Dendritic cell treated with granulocyte-macrophage colony-stimulating factor and Interleukin-4, amounts not matched to agents 40 ng/mL and 50 ng/mL, for 4 days (primary cell): ENCODE data around the gene RHOBTB1.

Experiments used
- H3K27ac Mint-ChIP-seq: one replicate; pipeline ENCODE4 v1.8.0; 2022; ENCODE audit warnings: mild to moderate bottlenecking, mixed read lengths
- H3K27me3 Mint-ChIP-seq: one replicate; pipeline ENCODE4 v1.8.0; 2022; ENCODE audit warnings: mild to moderate bottlenecking, mixed read lengths
- H3K36me3 Mint-ChIP-seq: one replicate; pipeline ENCODE4 v1.8.0; 2022; ENCODE audit warnings: low read depth, mixed read lengths
- H3K4me1 Mint-ChIP-seq: one replicate; pipeline ENCODE4 v1.8.0; 2022; ENCODE audit warnings: low read depth, mixed read lengths
- H3K4me3 Mint-ChIP-seq: one replicate; pipeline ENCODE4 v1.8.0; 2022; ENCODE audit warnings: mild to moderate bottlenecking, moderate library complexity, mixed read lengths
- H3K9me3 Mint-ChIP-seq: one replicate; pipeline ENCODE4 v1.8.0; 2022; ENCODE audit warnings: mixed read lengths
- intact Hi-C: fragments of 100-400 bp; cut with micrococcal nuclease; formaldehyde crosslinking; loops from one replicate; pipeline ENCODE4 v1.15.0; 2022

RHOBTB1 gene

GRCh38 chr10:60942134-60942787 lies 1.7 kb downstream of the RHOBTB1 start:
- peak overlapping the region; percentile 88 for H3K4me3 Mint-ChIP-seq
- H3K36me3 Mint-ChIP-seq: peaks cover 16% of the 10 kb centered on the region
- H3K27ac Mint-ChIP-seq: peak overlapping the region; percentile 95
- H3K27me3 Mint-ChIP-seq: peaks cover 12% of the 10 kb centered on the region
- peaks cover 25% of the 10 kb centered on the region for H3K4me1 Mint-ChIP-seq
- intact Hi-C loops: loop anchor here (5.0 kb wide), 1 partner anchor 165 kb away; the partner anchor contains the start of gene CDK1
- H3K9me3 Mint-ChIP-seq: no peaks in the 10 kb centered on the region

- Mint-ChIP-seq H3K27me3 (peaks cover 4% of the 10 kb centered on the region), H3K9me3 (no peaks in the 10 kb centered on the region), H3K4me1 (peaks cover 30% of the 10 kb centered on the region), H3K27ac (no peak overlapping the region), H3K4me3 (no peak overlapping the region), H3K36me3 (peaks cover 16% of the 10 kb centered on the region)
- intact Hi-C loops: loop anchor here (5.0 kb wide), 1 partner anchor 163 kb away; the partner anchor contains the start of gene CDK1
These were observed 3.5 kb downstream of the RHOBTB1 start for GRCh38 chr10:60940446-60940845.

GRCh38 chr10:60937784-60938654 lies 6.0 kb downstream of the RHOBTB1 start:
- Mint-ChIP-seq H3K4me3 (no peak overlapping the region), H3K4me1 (peaks cover 19% of the 10 kb centered on the region), H3K27ac (no peak overlapping the region), H3K9me3 (no peaks in the 10 kb centered on the region), H3K36me3 (peaks cover 22% of the 10 kb centered on the region), H3K27me3 (no peaks in the 10 kb centered on the region)
- intact Hi-C loops: no loop called here

- intact Hi-C loops: no loop called here
These were observed 7.0 kb downstream of the RHOBTB1 start for GRCh38 chr10:60937022-60937421.

GRCh38 chr10:60934215-60935175 lies 9.5 kb downstream of the RHOBTB1 start:
- Mint-ChIP-seq H3K9me3 (no peaks in the 10 kb centered on the region), H3K4me3 (no peak overlapping the region), H3K27me3 (no peaks in the 10 kb centered on the region), H3K36me3 (peaks cover 20% of the 10 kb centered on the region), H3K4me1 (peaks cover 11% of the 10 kb centered on the region), H3K27ac (no peak overlapping the region)
- intact Hi-C loops: no loop called here

More at GRCh38 chr10:60937022-60937421, 7.0 kb downstream of the RHOBTB1 start:
- Mint-ChIP-seq H3K9me3 (no peaks in the 10 kb centered on the region), H3K27ac (no peak overlapping the region), H3K4me3 (no peak overlapping the region), H3K36me3 (peaks cover 22% of the 10 kb centered on the region), H3K27me3 (no peaks in the 10 kb centered on the region), H3K4me1 (peaks cover 13% of the 10 kb centered on the region)

- intact Hi-C loops: no loop called here
- H3K27ac Mint-ChIP-seq: no peak overlapping the region
- H3K4me1 Mint-ChIP-seq: peaks cover 7% of the 10 kb centered on the region
- peaks cover 17% of the 10 kb centered on the region for H3K36me3 Mint-ChIP-seq
- H3K9me3 Mint-ChIP-seq: peaks cover 14% of the 10 kb centered on the region
- no peak overlapping the region for H3K4me3 Mint-ChIP-seq
- no peaks in the 10 kb centered on the region for H3K27me3 Mint-ChIP-seq
These were observed 11.2 kb downstream of the RHOBTB1 start for GRCh38 chr10:60932756-60933155.

GRCh38 chr10:60930237-60930636 lies 13.7 kb downstream of the RHOBTB1 start:
- no peak overlapping the region for H3K27ac Mint-ChIP-seq
- no peaks in the 10 kb centered on the region for H3K4me1 Mint-ChIP-seq
- H3K4me3 Mint-ChIP-seq: no peak overlapping the region
- peaks cover 23% of the 10 kb centered on the region for H3K9me3 Mint-ChIP-seq
- H3K27me3 Mint-ChIP-seq: no peaks in the 10 kb centered on the region
- intact Hi-C loops: no loop called here
- peaks cover 16% of the 10 kb centered on the region for H3K36me3 Mint-ChIP-seq

GRCh38 chr10:60921633-60922032 lies 22.4 kb downstream of the RHOBTB1 start:
- intact Hi-C loops: no loop called here
- no peak overlapping the region for H3K27ac Mint-ChIP-seq
- H3K4me1 Mint-ChIP-seq: peaks cover 6% of the 10 kb centered on the region
- no peaks in the 10 kb centered on the region for H3K27me3 Mint-ChIP-seq
- peaks cover 20% of the 10 kb centered on the region for H3K9me3 Mint-ChIP-seq
- H3K4me3 Mint-ChIP-seq: no peak overlapping the region
- peaks cover 14% of the 10 kb centered on the region for H3K36me3 Mint-ChIP-seq

- H3K4me3 Mint-ChIP-seq: no peak overlapping the region
- H3K27ac Mint-ChIP-seq: no peak overlapping the region
- H3K27me3 Mint-ChIP-seq: no peaks in the 10 kb centered on the region
- peaks cover 21% of the 10 kb centered on the region for H3K9me3 Mint-ChIP-seq
- intact Hi-C loops: no loop called here
- peaks cover 6% of the 10 kb centered on the region for H3K4me1 Mint-ChIP-seq
- H3K36me3 Mint-ChIP-seq: peaks cover 14% of the 10 kb centered on the region
These were observed 23.5 kb downstream of the RHOBTB1 start for GRCh38 chr10:60920479-60920878.

GRCh38 chr10:60919551-60919950 lies 24.4 kb downstream of the RHOBTB1 start:
- H3K27me3 Mint-ChIP-seq: no peaks in the 10 kb centered on the region
- no peak overlapping the region for H3K4me3 Mint-ChIP-seq
- intact Hi-C loops: no loop called here
- peaks cover 14% of the 10 kb centered on the region for H3K36me3 Mint-ChIP-seq
- H3K9me3 Mint-ChIP-seq: peaks cover 21% of the 10 kb centered on the region
- peaks cover 6% of the 10 kb centered on the region for H3K4me1 Mint-ChIP-seq
- H3K27ac Mint-ChIP-seq: no peak overlapping the region

GRCh38 chr10:60917331-60918280 lies 26.4 kb downstream of the RHOBTB1 start:
- peaks cover 21% of the 10 kb centered on the region for H3K9me3 Mint-ChIP-seq
- no peak overlapping the region for H3K4me3 Mint-ChIP-seq
- intact Hi-C loops: no loop called here
- H3K27ac Mint-ChIP-seq: no peak overlapping the region
- no peaks in the 10 kb centered on the region for H3K27me3 Mint-ChIP-seq
- peaks cover 6% of the 10 kb centered on the region for H3K4me1 Mint-ChIP-seq
- peaks cover 14% of the 10 kb centered on the region for H3K36me3 Mint-ChIP-seq

GRCh38 chr10:60916025-60916424 lies 28.0 kb downstream of the RHOBTB1 start:
- Mint-ChIP-seq H3K27ac (no peak overlapping the region), H3K36me3 (peaks cover 20% of the 10 kb centered on the region), H3K9me3 (peaks cover 21% of the 10 kb centered on the region), H3K27me3 (no peaks in the 10 kb centered on the region), H3K4me1 (peaks cover 5% of the 10 kb centered on the region), H3K4me3 (no peak overlapping the region)
- intact Hi-C loops: no loop called here
